Mammary epithelial cell (primary cell): ENCODE data around the gene CC2D2A.

Source experiments
- CTCF ChIP-seq, 2 donors: IDR thresholded peaks in 1 of 2; conservative IDR thresholded peaks in 1 of 2; 2 replicates each; pipeline ENCODE4 v1.5.1; 2011 to 2012; ENCODE audit warnings: inconsistent platforms in 2 of 2, low read length in 2 of 2, mild to moderate bottlenecking in 2 of 2, control low read depth in 1 of 2, low read depth in 1 of 2; ENCODE audit not compliant: insufficient read depth in 1 of 2; ENCODE audit errors: extremely low read depth in 1 of 2
- EZH2 ChIP-seq: IDR thresholded peaks from 2 replicates; pipeline ENCODE4 v1.6.1; 2012; ENCODE audit warnings: low read length, inconsistent platforms, borderline replicate concordance

GRCh38 chr4:15479913-15480185 is 10.2 kb downstream of the CC2D2A start:
- TF ChIP-seq CTCF (conservative IDR thresholded peaks at IDR 0.05 in 1 of 2, IDR thresholded peaks at IDR 0.05 in 1 of 2; ENCODE audit: extremely low read depth in 1 of 2, insufficient read depth in 1 of 2, low read depth in 1 of 2, low read length in 2 of 2) (no peak), EZH2 (no peak)
